ENCODE results near the gene DPEP2NB.

DNA sequence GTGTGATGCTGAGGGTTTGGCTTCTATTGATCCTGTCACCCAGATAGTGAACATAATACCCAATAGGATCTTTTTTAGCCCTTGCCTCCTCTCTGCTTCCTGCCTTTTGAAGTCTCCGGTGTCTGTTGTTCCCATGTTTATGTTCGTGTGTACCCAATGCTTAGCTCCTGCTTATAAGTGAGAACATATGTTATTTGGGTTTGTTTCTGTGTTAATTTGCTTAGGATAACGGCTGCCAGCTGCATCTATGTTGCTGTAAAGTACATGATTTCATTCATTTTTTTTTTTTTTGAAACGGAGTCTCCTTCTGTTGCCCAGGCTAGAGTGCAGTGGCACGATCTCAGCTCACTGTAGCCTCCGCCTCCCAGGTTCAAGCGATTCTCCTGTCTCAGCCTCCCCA lies 30.4 kb upstream of the DPEP2NB start:
- no peak for TF ChIP-seq ZNF292 (tag by site-specific recombination; IDR thresholded peaks at IDR 0.05; ENCODE audit: borderline replicate concordance, low read depth)
- TF ChIP-seq ZNF16 (tag by site-specific recombination; IDR thresholded peaks at IDR 0.05; ENCODE audit: low read depth): no peak

Measured in HEK293 (cell line).